K562 (cell line): ENCODE measurements around the gene CHST13. TPM values are rescaled to one million over a fixed set of nuclear protein-coding genes. Genes with fewer than 3 reads are reported as not detected.
"Not testable (repeated sequence)": the region's sequence is repeated elsewhere in the genome, so short reads cannot be mapped to it uniquely, and the experiment has no call there.

ENCODE experiments used
- ATAC-seq: fragments of 200-7000 bp; cut with Tn5 transposase; 3 replicates; pipeline ENCODE4 v1.9.1; 2020; ENCODE audit warnings: moderate library complexity
- BruUV-seq: library from RNA; stranded (reverse); fragments of 400-500 nt; replicated peaks from 2 replicates; lab custom pipeline; 2021; lab: Mats Ljungman, UMichigan
- CTCF ChIA-PET: fragments of 300-600 bp; formaldehyde crosslinking; extraction: SDS; loops from one replicate; lab custom pipeline; 2021; ENCODE audit warnings: low intra/inter-chr PET ratio; lab: Yijun Ruan, JAX
- POLR2A ChIA-PET: fragments of 300-600, 350-650 bp; sonication (Branson Sonifier 250); formaldehyde crosslinking; extraction: SDS; loops from one replicate; lab custom pipeline; 2021; ENCODE audit warnings: antibody characterized with exemption, inconsistent platforms; lab: Yijun Ruan, JAX
- DNase-seq, 4 experiments: peaks; one replicate each; pipeline versions ENCODE4 v3.0.0 to v3.0.0-alpha.2; 2011 to 2018; ENCODE audit warnings: low spot score in 3 of 4, mixed read lengths in 3 of 4; ENCODE audit errors: extremely low read depth in 1 of 4
- FAIRE-seq: peaks from 2 replicates; lab custom pipeline; 2011; peaks lifted over from hg19 to GRCh38; lab: Jason Lieb, UNC
- H2AFZ ChIP-seq: 2 replicates; pipeline ENCODE4 v1.6.0; 2011; ENCODE audit warnings: low read depth, low read length, control low read depth, inconsistent platforms
- H3K27ac ChIP-seq: fragments of 200-600 bp; 3 replicates; pipeline ENCODE4 v1.8.0; 2011; ENCODE audit warnings: low read depth, mild to moderate bottlenecking, control low read depth, inconsistent platforms, low read length, moderate library complexity, mixed read lengths; ENCODE audit errors: extremely low read depth
- H3K27me3 ChIP-seq, 2 experiments: fragments of 300-600 bp in 1 of 2; 2 replicates in 1 of 2; 3 replicates in 1 of 2; pipeline versions ENCODE4 v1.6.0 to v1.8.0; 2011; ENCODE audit warnings: inconsistent platforms in 2 of 2, low read length in 2 of 2, mild to moderate bottlenecking in 1 of 2, mixed read lengths in 1 of 2, moderate library complexity in 1 of 2; ENCODE audit not compliant: control insufficient read depth in 2 of 2, insufficient read depth in 2 of 2
- H3K36me3 ChIP-seq: fragments of 300-600 bp; 3 replicates; pipeline ENCODE4 v1.8.0; 2011; ENCODE audit warnings: mild to moderate bottlenecking, low read length, inconsistent platforms; ENCODE audit not compliant: control insufficient read depth, insufficient read depth
- H3K4me1 ChIP-seq, 2 experiments: fragments of 200-600 bp in 1 of 2; replicated peaks in 1 of 2; 2 replicates in 1 of 2; 3 replicates in 1 of 2; pipeline versions ENCODE4 v1.5.1 to v1.8.0; 2011; ENCODE audit warnings: inconsistent platforms in 2 of 2, low read length in 2 of 2, mild to moderate bottlenecking in 1 of 2, mixed read lengths in 1 of 2, moderate library complexity in 1 of 2; ENCODE audit not compliant: control insufficient read depth in 2 of 2, insufficient read depth in 2 of 2
- H3K4me2 ChIP-seq: 2 replicates; pipeline ENCODE4 v1.6.1; 2011; ENCODE audit warnings: low read length, control low read depth, inconsistent platforms, mixed read lengths; ENCODE audit not compliant: insufficient read depth
- H3K4me3 ChIP-seq: fragments of 200-600 bp; sonication (generic), shearing (Covaris generic); 2 replicates; pipeline ENCODE4 v1.5.1; 2016; ENCODE audit warnings: control low read depth, inconsistent platforms
- H3K79me2 ChIP-seq: fragments of 200-600 bp; 3 replicates; pipeline ENCODE4 v1.8.0; 2011; ENCODE audit warnings: low read length, inconsistent platforms; ENCODE audit not compliant: control insufficient read depth, insufficient read depth
- H3K9ac ChIP-seq, 2 experiments: 2 replicates each; pipeline versions ENCODE4 v1.6.0 to v1.6.1; 2011; ENCODE audit warnings: low read depth in 2 of 2, low read length in 2 of 2, control low read depth in 1 of 2, inconsistent platforms in 1 of 2, mild to moderate bottlenecking in 1 of 2, mixed read lengths in 1 of 2; ENCODE audit not compliant: insufficient read depth in 1 of 2
- H3K9me1 ChIP-seq: one replicate; pipeline ENCODE4 v1.6.0; 2011; ENCODE audit warnings: inconsistent platforms, mild to moderate bottlenecking, low read length, moderate library complexity; ENCODE audit not compliant: control insufficient read depth, insufficient read depth
- H3K9me3 ChIP-seq: replicated peaks from 2 replicates; pipeline ENCODE4 v1.5.1; 2011; ENCODE audit warnings: low read depth, low read length, inconsistent platforms; ENCODE audit not compliant: control insufficient read depth, insufficient read depth
- H4K20me1 ChIP-seq: replicated peaks from 2 replicates; pipeline ENCODE4 v1.6.1; 2011; ENCODE audit warnings: low read length, inconsistent platforms, mixed read lengths; ENCODE audit not compliant: control insufficient read depth, insufficient read depth
- FOXA3 ChIP-seq, 2 experiments: fragments of 450-650 bp in 1 of 2; sonication (generic) in 1 of 2; formaldehyde crosslinking; IDR thresholded peaks in 1 of 2; conservative IDR thresholded peaks in 1 of 2; 2 replicates each; pipeline versions ENCODE4 v1.4.0 to v1.8.0; 2020 to 2022; ENCODE audit warnings: mild to moderate bottlenecking in 2 of 2, missing genetic modification reagents in 1 of 2
- FOXK2 ChIP-seq, 2 experiments: fragments of 450-650 bp; IDR thresholded peaks in 1 of 2; conservative IDR thresholded peaks in 1 of 2; 2 replicates each; pipeline ENCODE4 v1.6.1; 2016; ENCODE audit warnings: low read depth in 2 of 2, mild to moderate bottlenecking in 1 of 2
- WGBS: fragments of 100-300 bp; shearing (Covaris generic); methylation state at CpG from one replicate; pipeline ENCODE4 v1.1.6; 2016; ENCODE audit warnings: low coverage, mixed read lengths; ENCODE audit not compliant: insufficient coverage; ENCODE audit errors: missing lambda C conversion rate; 5-methylcytosine and 5-hydroxymethylcytosine counted together
- in situ Hi-C: fragments of 300-500 bp; cut with MboI; formaldehyde crosslinking; loops from 4 replicates; pipeline ENCODE4 v1.15.0; 2018; ENCODE audit warnings: inconsistent platforms, mixed read lengths
- intact Hi-C: fragments of 100-400 bp; cut with micrococcal nuclease; formaldehyde crosslinking; loops from 2 replicates; pipeline ENCODE4 v1.14.2; 2022
- polyA plus RNA-seq, 8 experiments: library from polyadenylated mRNA; depleted of rRNA in 4 of 8; stranded (reverse) in 5 of 8; unstranded in 3 of 8; fragments of >200 nt; fragmentation: Nextera tagmentation in 2 of 8; fragmentation: Illumina TruSeq in 1 of 8; extraction: Ambion mirVana in 2 of 8; extraction: Trizol in 1 of 8; gene quantifications; 2 replicates each; pipeline versions ENCODE4 v1.2.1 to v1.2.3, GENCODE V29; 2011 to 2014; ENCODE audit warnings: inconsistent platforms in 1 of 8, missing spikeins in 1 of 8
- small RNA-seq: library from RNA; depleted of rRNA; stranded (forward); fragments of <200 nt; gene quantifications from one replicate; pipeline ENCODE3, GENCODE V24; 2014
- total RNA-seq, 7 experiments: library from RNA; depleted of rRNA in 6 of 7; stranded (reverse); fragments of >200 nt in 6 of 7; fragmentation: Illumina TruSeq in 2 of 7; extraction: Trizol in 2 of 7; gene quantifications; 2 replicates each; pipeline versions ENCODE4 v1.2.1 to v1.2.3, GENCODE V29; 2011 to 2021; ENCODE audit warnings: low replicate concordance in 1 of 7

CHST13 gene
- total and polyA plus RNA-seq, 9 of the 15 experiments (the other 6 are each of a cell fraction or from before 2014, with no cell fraction given): not detected

DNA sequence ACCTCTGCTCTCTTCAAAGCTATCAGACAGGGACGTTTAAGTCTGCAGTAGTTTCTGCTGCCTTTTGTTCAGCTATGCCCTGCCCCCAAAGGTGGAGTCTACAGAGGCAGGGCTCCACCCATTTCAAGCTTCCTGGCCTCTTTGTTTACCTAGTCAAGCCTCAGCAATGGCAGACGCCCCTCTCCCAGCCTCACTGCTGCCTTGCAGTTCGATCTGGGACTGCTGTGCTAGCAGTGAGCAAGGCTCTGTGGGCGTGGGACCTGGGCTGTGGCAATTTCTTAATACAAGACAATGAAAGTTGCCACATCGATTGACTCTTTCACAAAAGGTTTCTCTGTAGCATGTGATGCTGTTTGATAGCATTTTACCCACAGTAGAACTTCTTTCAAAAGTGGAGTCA, 67.6 kb downstream of the CHST13 start:
- H3K9me3 ChIP-seq, H3K79me2 ChIP-seq, intact Hi-C loops, H3K4me3 ChIP-seq, H3K36me3 ChIP-seq, H3K4me1 ChIP-seq, H3K27ac ChIP-seq, H3K4me2 ChIP-seq, H4K20me1 ChIP-seq, BruUV-seq, H3K9me1 ChIP-seq, CTCF ChIA-PET, H3K9ac ChIP-seq, H3K27me3 ChIP-seq, FAIRE-seq, in situ Hi-C loops: not testable (repeated sequence)
- WGBS: 0% methylated on average over 4 of the region's 5 CpGs
- DNase-seq (peak in 1 of 4 experiments; percentile 7), ATAC-seq (peak; percentile 56; the same call in 1 of the 3 replicates)
- TF ChIP-seq FOXK2 (conservative IDR thresholded peaks at IDR 0.05 in 1 of 2, IDR thresholded peaks at IDR 0.05 in 1 of 2; ENCODE audit: low read depth in 2 of 2): 0 out of 4 replicates have a peak, but pooled peaks of 1 of the 2 experiments have one; percentile 29
- TF ChIP-seq FOXA3 (CRISPR knock-in tag; conservative IDR thresholded peaks at IDR 0.05 in 1 of 2, IDR thresholded peaks at IDR 0.05 in 1 of 2): 0 out of 4 replicates have a peak, but pooled peaks of 1 of the 2 experiments have one; percentile 30
- peak overlapping the region; percentile 59; the same call in 1 of the 2 replicates for H2AFZ ChIP-seq
- POLR2A ChIA-PET: interaction anchor here (1.1 kb wide), 1 partner anchor 268 kb away, joined by 3 read pairs; no protein-coding TSS in a partner anchor

Small RNA genes lying within 50 kb of the gene (small RNA-seq; reads per million reads assigned to genes)
- 0.26 reads per million for gene RNA5SP138

Other genes with a start within 250 kb of the CHST13 start
- 3.5 and 3.7 TPM in 2 replicates for gene KLF15, start 166.7 kb upstream of the CHST13 start, total RNA-seq (2014; rRNA removed)
- gene KLF15, start 166.7 kb upstream of the CHST13 start, total RNA-seq (2014; rRNA removed; fragmentation: Illumina TruSeq; extraction: Trizol): 0.91 and 1.1 TPM in 2 replicates
- gene KLF15, start 166.7 kb upstream of the CHST13 start, total RNA-seq (2015; rRNA removed; fragmentation: Illumina TruSeq; extraction: Trizol): 0.83 and 0.91 TPM in 2 replicates
- gene KLF15, start 166.7 kb upstream of the CHST13 start, total RNA-seq (2021): 3.7 and 4.8 TPM in 2 replicates
- gene KLF15, start 166.7 kb upstream of the CHST13 start, polyA plus RNA-seq (2011; rRNA removed): 1.7 and 1.9 TPM in 2 replicates
- gene KLF15, start 166.7 kb upstream of the CHST13 start, polyA plus RNA-seq (2014; fragmentation: Illumina TruSeq; extraction: Trizol): 1.2 and 1.8 TPM in 2 replicates
- under 1 TPM; 0.08 to 0.13 TPM for gene KLF15, start 166.7 kb upstream of the CHST13 start, polyA plus RNA-seq (2014; fragmentation: Nextera tagmentation; extraction: Ambion mirVana)
- gene KLF15, start 166.7 kb upstream of the CHST13 start, polyA plus RNA-seq (2014; rRNA removed): 2.8 and 3.2 TPM in 2 replicates
- not detected in 2 replicates for gene CFAP100, start 129.2 kb upstream of the CHST13 start, total RNA-seq (2014; rRNA removed)
- not detected in 2 replicates for gene CFAP100, start 129.2 kb upstream of the CHST13 start, total RNA-seq (2014; rRNA removed; fragmentation: Illumina TruSeq; extraction: Trizol)
- gene CFAP100, start 129.2 kb upstream of the CHST13 start, total RNA-seq (2015; rRNA removed; fragmentation: Illumina TruSeq; extraction: Trizol): not detected in 2 replicates
- not detected in 2 replicates for gene CFAP100, start 129.2 kb upstream of the CHST13 start, total RNA-seq (2021)
- gene CFAP100, start 129.2 kb upstream of the CHST13 start, polyA plus RNA-seq (2011; rRNA removed): not detected in 2 replicates
- gene CFAP100, start 129.2 kb upstream of the CHST13 start, polyA plus RNA-seq (2014; fragmentation: Illumina TruSeq; extraction: Trizol): not detected in 2 replicates
- gene CFAP100, start 129.2 kb upstream of the CHST13 start, polyA plus RNA-seq (2014; fragmentation: Nextera tagmentation; extraction: Ambion mirVana): not detected
- not detected in 2 replicates for gene CFAP100, start 129.2 kb upstream of the CHST13 start, polyA plus RNA-seq (2014; rRNA removed)
- gene ZXDC, start 48.3 kb upstream of the CHST13 start, total RNA-seq (2014; rRNA removed): 9.8 and 12.2 TPM in 2 replicates
- 5.9 and 6.1 TPM in 2 replicates for gene ZXDC, start 48.3 kb upstream of the CHST13 start, total RNA-seq (2014; rRNA removed; fragmentation: Illumina TruSeq; extraction: Trizol)
- gene ZXDC, start 48.3 kb upstream of the CHST13 start, total RNA-seq (2015; rRNA removed; fragmentation: Illumina TruSeq; extraction: Trizol): 7.0 and 7.6 TPM in 2 replicates
- gene ZXDC, start 48.3 kb upstream of the CHST13 start, total RNA-seq (2021): 12.8 and 13.4 TPM in 2 replicates
- 6.9 and 9.5 TPM in 2 replicates for gene ZXDC, start 48.3 kb upstream of the CHST13 start, polyA plus RNA-seq (2011; rRNA removed)
- 7.5 and 8.6 TPM in 2 replicates for gene ZXDC, start 48.3 kb upstream of the CHST13 start, polyA plus RNA-seq (2014; fragmentation: Illumina TruSeq; extraction: Trizol)
- under 1 TPM; 0.59 to 0.65 TPM for gene ZXDC, start 48.3 kb upstream of the CHST13 start, polyA plus RNA-seq (2014; fragmentation: Nextera tagmentation; extraction: Ambion mirVana)
- 7.3 and 8.0 TPM in 2 replicates for gene ZXDC, start 48.3 kb upstream of the CHST13 start, polyA plus RNA-seq (2014; rRNA removed)
- gene UROC1, start 6.4 kb upstream of the CHST13 start, total RNA-seq (2014; rRNA removed): not detected in 2 replicates
- not detected in 2 replicates for gene UROC1, start 6.4 kb upstream of the CHST13 start, total RNA-seq (2014; rRNA removed; fragmentation: Illumina TruSeq; extraction: Trizol)
- not detected in 2 replicates for gene UROC1, start 6.4 kb upstream of the CHST13 start, total RNA-seq (2015; rRNA removed; fragmentation: Illumina TruSeq; extraction: Trizol)
- gene UROC1, start 6.4 kb upstream of the CHST13 start, total RNA-seq (2021): 0.07 TPM in 1 of 2 replicates, not detected in the other
- not detected in 2 replicates for gene UROC1, start 6.4 kb upstream of the CHST13 start, polyA plus RNA-seq (2011; rRNA removed)
- not detected in 2 replicates for gene UROC1, start 6.4 kb upstream of the CHST13 start, polyA plus RNA-seq (2014; fragmentation: Illumina TruSeq; extraction: Trizol)
- not detected for gene UROC1, start 6.4 kb upstream of the CHST13 start, polyA plus RNA-seq (2014; fragmentation: Nextera tagmentation; extraction: Ambion mirVana)
- gene UROC1, start 6.4 kb upstream of the CHST13 start, polyA plus RNA-seq (2014; rRNA removed): not detected in 2 replicates
- gene C3orf22, start 34.8 kb downstream of the CHST13 start, total RNA-seq (2014; rRNA removed): not detected in 2 replicates
- not detected in 2 replicates for gene C3orf22, start 34.8 kb downstream of the CHST13 start, total RNA-seq (2014; rRNA removed; fragmentation: Illumina TruSeq; extraction: Trizol)
- gene C3orf22, start 34.8 kb downstream of the CHST13 start, total RNA-seq (2015; rRNA removed; fragmentation: Illumina TruSeq; extraction: Trizol): not detected in 2 replicates
- not detected in 2 replicates for gene C3orf22, start 34.8 kb downstream of the CHST13 start, total RNA-seq (2021)
- not detected in 2 replicates for gene C3orf22, start 34.8 kb downstream of the CHST13 start, polyA plus RNA-seq (2011; rRNA removed)
- gene C3orf22, start 34.8 kb downstream of the CHST13 start, polyA plus RNA-seq (2014; fragmentation: Illumina TruSeq; extraction: Trizol): not detected in 2 replicates
- gene C3orf22, start 34.8 kb downstream of the CHST13 start, polyA plus RNA-seq (2014; fragmentation: Nextera tagmentation; extraction: Ambion mirVana): not detected
- gene C3orf22, start 34.8 kb downstream of the CHST13 start, polyA plus RNA-seq (2014; rRNA removed): not detected in 2 replicates
- 1.7 and 1.8 TPM in 2 replicates for gene TXNRD3, start 131.0 kb downstream of the CHST13 start, total RNA-seq (2014; rRNA removed)
- 2.1 and 2.3 TPM in 2 replicates for gene TXNRD3, start 131.0 kb downstream of the CHST13 start, total RNA-seq (2014; rRNA removed; fragmentation: Illumina TruSeq; extraction: Trizol)
- 1.7 and 1.9 TPM in 2 replicates for gene TXNRD3, start 131.0 kb downstream of the CHST13 start, total RNA-seq (2015; rRNA removed; fragmentation: Illumina TruSeq; extraction: Trizol)
- 1.5 and 2.1 TPM in 2 replicates for gene TXNRD3, start 131.0 kb downstream of the CHST13 start, total RNA-seq (2021)
- 1.4 and 2.3 TPM in 2 replicates for gene TXNRD3, start 131.0 kb downstream of the CHST13 start, polyA plus RNA-seq (2011; rRNA removed)
- gene TXNRD3, start 131.0 kb downstream of the CHST13 start, polyA plus RNA-seq (2014; fragmentation: Illumina TruSeq; extraction: Trizol): 2.0 and 2.2 TPM in 2 replicates
- gene TXNRD3, start 131.0 kb downstream of the CHST13 start, polyA plus RNA-seq (2014; fragmentation: Nextera tagmentation; extraction: Ambion mirVana): 1 to 10 TPM in 1 of 2 experiments, under 1 TPM in 1; 0.96 to 1.1 TPM
- gene TXNRD3, start 131.0 kb downstream of the CHST13 start, polyA plus RNA-seq (2014; rRNA removed): 1.7 and 2.6 TPM in 2 replicates
- 13.8 and 18.9 TPM in 2 replicates for gene CHCHD6, start 180.1 kb downstream of the CHST13 start, total RNA-seq (2014; rRNA removed)
- 3.9 and 5.0 TPM in 2 replicates for gene CHCHD6, start 180.1 kb downstream of the CHST13 start, total RNA-seq (2014; rRNA removed; fragmentation: Illumina TruSeq; extraction: Trizol)
- gene CHCHD6, start 180.1 kb downstream of the CHST13 start, total RNA-seq (2015; rRNA removed; fragmentation: Illumina TruSeq; extraction: Trizol): 9.6 and 10.9 TPM in 2 replicates
- 16.5 and 18.6 TPM in 2 replicates for gene CHCHD6, start 180.1 kb downstream of the CHST13 start, total RNA-seq (2021)
- 15.2 and 21.4 TPM in 2 replicates for gene CHCHD6, start 180.1 kb downstream of the CHST13 start, polyA plus RNA-seq (2011; rRNA removed)
- 7.6 and 10.4 TPM in 2 replicates for gene CHCHD6, start 180.1 kb downstream of the CHST13 start, polyA plus RNA-seq (2014; fragmentation: Illumina TruSeq; extraction: Trizol)
- gene CHCHD6, start 180.1 kb downstream of the CHST13 start, polyA plus RNA-seq (2014; fragmentation: Nextera tagmentation; extraction: Ambion mirVana): 1 to 10 TPM; 4.6 to 5.7 TPM
- gene CHCHD6, start 180.1 kb downstream of the CHST13 start, polyA plus RNA-seq (2014; rRNA removed): 18.6 and 28.4 TPM in 2 replicates